Gastrocnemius medialis (tissue), 4 donors: Measurements from ENCODE around the gene SEC61A1.

Experiments
- CTCF ChIP-seq, 5 experiments: fragments of 450-650 bp in 3 of 5; fragments of 200-600 bp in 2 of 5; sonication (generic) in 2 of 5; IDR thresholded peaks in 4 of 5; conservative IDR thresholded peaks in 1 of 5; 1 replicate in 4 of 5; 2 replicates in 1 of 5; pipeline ENCODE4 v1.5.1; 2016 to 2019; ENCODE audit warnings: antibody characterized with exemption in 5 of 5, mild to moderate bottlenecking in 3 of 5, moderate library complexity in 3 of 5
- POLR2A ChIP-seq, 2 donors: fragments of 450-650 bp; IDR thresholded peaks; one replicate each; pipeline ENCODE4 v1.6.1; 2017; ENCODE audit warnings: antibody characterized with exemption in 2 of 2, mild to moderate bottlenecking in 2 of 2, moderate library complexity in 2 of 2

- TF ChIP-seq POLR2A (IDR thresholded peaks at IDR 0.05) (no peak), CTCF (IDR thresholded peaks at IDR 0.05 in 4 of 5, conservative IDR thresholded peaks at IDR 0.05 in 1 of 5) (no peak)
These were observed 11.6 kb upstream of the SEC61A1 start for GRCh38 chr3:128040660-128041059.
